K562 (cell line): Measurements from ENCODE around the gene SLC4A9. TPM values are rescaled to one million over a fixed set of nuclear protein-coding genes. Genes with fewer than 3 reads are reported as not detected.

Source experiments
- ATAC-seq: fragments of 200-7000 bp; cut with Tn5 transposase; 3 replicates; pipeline ENCODE4 v1.9.1; 2020; ENCODE audit warnings: moderate library complexity
- BruUV-seq: library from RNA; stranded (reverse); fragments of 400-500 nt; replicated peaks from 2 replicates; lab custom pipeline; 2021; lab: Mats Ljungman, UMichigan
- CTCF ChIA-PET: fragments of 300-600 bp; formaldehyde crosslinking; extraction: SDS; loops from one replicate; lab custom pipeline; 2021; ENCODE audit warnings: low intra/inter-chr PET ratio; lab: Yijun Ruan, JAX
- POLR2A ChIA-PET: fragments of 300-600, 350-650 bp; sonication (Branson Sonifier 250); formaldehyde crosslinking; extraction: SDS; loops from one replicate; lab custom pipeline; 2021; ENCODE audit warnings: antibody characterized with exemption, inconsistent platforms; lab: Yijun Ruan, JAX
- DNase-seq, 4 experiments: peaks; one replicate each; pipeline versions ENCODE4 v3.0.0 to v3.0.0-alpha.2; 2011 to 2018; ENCODE audit warnings: low spot score in 3 of 4, mixed read lengths in 3 of 4; ENCODE audit errors: extremely low read depth in 1 of 4
- FAIRE-seq: peaks from 2 replicates; lab custom pipeline; 2011; peaks lifted over from hg19 to GRCh38; lab: Jason Lieb, UNC
- H2AFZ ChIP-seq: 2 replicates; pipeline ENCODE4 v1.6.0; 2011; ENCODE audit warnings: low read depth, low read length, control low read depth, inconsistent platforms
- H3K27ac ChIP-seq: fragments of 200-600 bp; 3 replicates; pipeline ENCODE4 v1.8.0; 2011; ENCODE audit warnings: low read depth, mild to moderate bottlenecking, control low read depth, inconsistent platforms, low read length, moderate library complexity, mixed read lengths; ENCODE audit errors: extremely low read depth
- H3K27me3 ChIP-seq, 2 experiments: fragments of 300-600 bp in 1 of 2; 2 replicates in 1 of 2; 3 replicates in 1 of 2; pipeline versions ENCODE4 v1.6.0 to v1.8.0; 2011; ENCODE audit warnings: inconsistent platforms in 2 of 2, low read length in 2 of 2, mild to moderate bottlenecking in 1 of 2, mixed read lengths in 1 of 2, moderate library complexity in 1 of 2; ENCODE audit not compliant: control insufficient read depth in 2 of 2, insufficient read depth in 2 of 2
- H3K36me3 ChIP-seq: fragments of 300-600 bp; 3 replicates; pipeline ENCODE4 v1.8.0; 2011; ENCODE audit warnings: mild to moderate bottlenecking, low read length, inconsistent platforms; ENCODE audit not compliant: control insufficient read depth, insufficient read depth
- H3K4me1 ChIP-seq, 2 experiments: fragments of 200-600 bp in 1 of 2; replicated peaks in 1 of 2; 2 replicates in 1 of 2; 3 replicates in 1 of 2; pipeline versions ENCODE4 v1.5.1 to v1.8.0; 2011; ENCODE audit warnings: inconsistent platforms in 2 of 2, low read length in 2 of 2, mild to moderate bottlenecking in 1 of 2, mixed read lengths in 1 of 2, moderate library complexity in 1 of 2; ENCODE audit not compliant: control insufficient read depth in 2 of 2, insufficient read depth in 2 of 2
- H3K4me2 ChIP-seq: 2 replicates; pipeline ENCODE4 v1.6.1; 2011; ENCODE audit warnings: low read length, control low read depth, inconsistent platforms, mixed read lengths; ENCODE audit not compliant: insufficient read depth
- H3K4me3 ChIP-seq: fragments of 200-600 bp; sonication (generic), shearing (Covaris generic); 2 replicates; pipeline ENCODE4 v1.5.1; 2016; ENCODE audit warnings: control low read depth, inconsistent platforms
- H3K79me2 ChIP-seq: fragments of 200-600 bp; 3 replicates; pipeline ENCODE4 v1.8.0; 2011; ENCODE audit warnings: low read length, inconsistent platforms; ENCODE audit not compliant: control insufficient read depth, insufficient read depth
- H3K9ac ChIP-seq, 2 experiments: 2 replicates each; pipeline versions ENCODE4 v1.6.0 to v1.6.1; 2011; ENCODE audit warnings: low read depth in 2 of 2, low read length in 2 of 2, control low read depth in 1 of 2, inconsistent platforms in 1 of 2, mild to moderate bottlenecking in 1 of 2, mixed read lengths in 1 of 2; ENCODE audit not compliant: insufficient read depth in 1 of 2
- H3K9me1 ChIP-seq: one replicate; pipeline ENCODE4 v1.6.0; 2011; ENCODE audit warnings: inconsistent platforms, mild to moderate bottlenecking, low read length, moderate library complexity; ENCODE audit not compliant: control insufficient read depth, insufficient read depth
- H3K9me3 ChIP-seq: replicated peaks from 2 replicates; pipeline ENCODE4 v1.5.1; 2011; ENCODE audit warnings: low read depth, low read length, inconsistent platforms; ENCODE audit not compliant: control insufficient read depth, insufficient read depth
- H4K20me1 ChIP-seq: replicated peaks from 2 replicates; pipeline ENCODE4 v1.6.1; 2011; ENCODE audit warnings: low read length, inconsistent platforms, mixed read lengths; ENCODE audit not compliant: control insufficient read depth, insufficient read depth
- CHD4 ChIP-seq: fragments of 200-600 bp; sonication (generic); IDR thresholded peaks from 3 replicates; pipeline ENCODE4 v1.6.1; 2012; ENCODE audit warnings: low read depth, mild to moderate bottlenecking, mixed read lengths, low read length, inconsistent platforms; ENCODE audit not compliant: insufficient read depth, insufficient replicate concordance, poor library complexity, severe bottlenecking
- WGBS: fragments of 100-300 bp; shearing (Covaris generic); methylation state at CpG from one replicate; pipeline ENCODE4 v1.1.6; 2016; ENCODE audit warnings: low coverage, mixed read lengths; ENCODE audit not compliant: insufficient coverage; ENCODE audit errors: missing lambda C conversion rate; 5-methylcytosine and 5-hydroxymethylcytosine counted together
- in situ Hi-C: fragments of 300-500 bp; cut with MboI; formaldehyde crosslinking; loops from 4 replicates; pipeline ENCODE4 v1.15.0; 2018; ENCODE audit warnings: inconsistent platforms, mixed read lengths
- intact Hi-C: fragments of 100-400 bp; cut with micrococcal nuclease; formaldehyde crosslinking; loops from 2 replicates; pipeline ENCODE4 v1.14.2; 2022
- polyA plus RNA-seq, 8 experiments: library from polyadenylated mRNA; depleted of rRNA in 4 of 8; stranded (reverse) in 5 of 8; unstranded in 3 of 8; fragments of >200 nt; fragmentation: Nextera tagmentation in 2 of 8; fragmentation: Illumina TruSeq in 1 of 8; extraction: Ambion mirVana in 2 of 8; extraction: Trizol in 1 of 8; gene quantifications; 2 replicates each; pipeline versions ENCODE4 v1.2.1 to v1.2.3, GENCODE V29; 2011 to 2014; ENCODE audit warnings: inconsistent platforms in 1 of 8, missing spikeins in 1 of 8
- total RNA-seq, 7 experiments: library from RNA; depleted of rRNA in 6 of 7; stranded (reverse); fragments of >200 nt in 6 of 7; fragmentation: Illumina TruSeq in 2 of 7; extraction: Trizol in 2 of 7; gene quantifications; 2 replicates each; pipeline versions ENCODE4 v1.2.1 to v1.2.3, GENCODE V29; 2011 to 2021; ENCODE audit warnings: low replicate concordance in 1 of 7
- TF ChIP-seq, protein P1 (sequence below): fragments of 150-350 bp; conservative IDR thresholded peaks from 2 replicates; pipeline ENCODE4 v1.6.1; 2014; ENCODE audit warnings: low read length
- TF ChIP-seq, protein P2 (sequence below): fragments of 450-650 bp; IDR thresholded peaks from 2 replicates; pipeline ENCODE4 v1.6.1; 2017; ENCODE audit warnings: antibody characterized with exemption
- TF ChIP-seq, protein P3 (sequence below): fragments of 450-650 bp; IDR thresholded peaks from 2 replicates; pipeline ENCODE4 v1.7.1; 2018; ENCODE audit warnings: mild to moderate bottlenecking, low read depth; ENCODE audit not compliant: partially characterized antibody
- TF ChIP-seq, protein P4 (sequence below), 2 experiments: fragments of 150-350 bp in 1 of 2; IDR thresholded peaks; 2 replicates each; pipeline ENCODE4 v1.6.1; 2012 to 2016; ENCODE audit warnings: low read depth in 2 of 2, low read length in 2 of 2, mild to moderate bottlenecking in 1 of 2, moderate library complexity in 1 of 2

SLC4A9 gene
- total and polyA plus RNA-seq, 9 of the 15 experiments (the other 6 are each of a cell fraction or from before 2014, with no cell fraction given) = 0.05 to 0.13 TPM; not detected in 7

DNA sequence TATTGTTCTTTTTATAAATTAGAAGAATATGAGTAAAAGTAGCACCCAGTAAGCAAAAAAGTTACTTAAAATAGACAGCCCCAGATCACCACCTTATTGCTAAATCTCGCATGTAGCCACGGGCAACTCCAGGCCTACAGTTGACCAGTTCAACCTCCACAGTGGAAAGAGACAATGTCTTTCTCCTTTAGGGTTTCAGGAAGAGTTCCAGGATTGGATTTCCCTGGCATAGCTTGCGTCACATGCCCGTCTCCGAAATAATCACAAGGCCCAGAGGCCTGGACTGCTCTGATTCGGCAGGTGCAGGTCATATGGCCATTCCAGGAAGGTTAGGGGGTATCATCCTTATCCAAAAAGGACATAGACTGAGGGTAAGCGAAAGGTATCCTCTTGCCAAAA, 47.2 kb upstream of the SLC4A9 start:
- FAIRE-seq = no peak
- BruUV-seq = no TSS peak
- no peak overlapping the region for H3K4me3 ChIP-seq
- H3K9ac ChIP-seq = peak overlapping the region in 1 of 2 experiments; percentile 15; a peak in 1 of 4 replicates
- intact Hi-C loops = no loop called here
- no peak overlapping the region for H2AFZ ChIP-seq
- CTCF ChIA-PET = no interaction called here
- H4K20me1 ChIP-seq = no peaks in the 10 kb centered on the region
- peaks cover 0 to 26% of the 10 kb centered on the region in 2 experiments; a peak in 4 of 5 replicates for H3K4me1 ChIP-seq
- H3K4me2 ChIP-seq = no peak overlapping the region
- POLR2A ChIA-PET = interaction anchor here (1.3 to 2.4 kb wide), 2 partner anchors 21 to 34 kb away, joined by 4 to 8 read pairs; partner anchors contain the start of gene HBEGF
- H3K27ac ChIP-seq = no peak overlapping the region
- TF ChIP-seq, protein P1, sequence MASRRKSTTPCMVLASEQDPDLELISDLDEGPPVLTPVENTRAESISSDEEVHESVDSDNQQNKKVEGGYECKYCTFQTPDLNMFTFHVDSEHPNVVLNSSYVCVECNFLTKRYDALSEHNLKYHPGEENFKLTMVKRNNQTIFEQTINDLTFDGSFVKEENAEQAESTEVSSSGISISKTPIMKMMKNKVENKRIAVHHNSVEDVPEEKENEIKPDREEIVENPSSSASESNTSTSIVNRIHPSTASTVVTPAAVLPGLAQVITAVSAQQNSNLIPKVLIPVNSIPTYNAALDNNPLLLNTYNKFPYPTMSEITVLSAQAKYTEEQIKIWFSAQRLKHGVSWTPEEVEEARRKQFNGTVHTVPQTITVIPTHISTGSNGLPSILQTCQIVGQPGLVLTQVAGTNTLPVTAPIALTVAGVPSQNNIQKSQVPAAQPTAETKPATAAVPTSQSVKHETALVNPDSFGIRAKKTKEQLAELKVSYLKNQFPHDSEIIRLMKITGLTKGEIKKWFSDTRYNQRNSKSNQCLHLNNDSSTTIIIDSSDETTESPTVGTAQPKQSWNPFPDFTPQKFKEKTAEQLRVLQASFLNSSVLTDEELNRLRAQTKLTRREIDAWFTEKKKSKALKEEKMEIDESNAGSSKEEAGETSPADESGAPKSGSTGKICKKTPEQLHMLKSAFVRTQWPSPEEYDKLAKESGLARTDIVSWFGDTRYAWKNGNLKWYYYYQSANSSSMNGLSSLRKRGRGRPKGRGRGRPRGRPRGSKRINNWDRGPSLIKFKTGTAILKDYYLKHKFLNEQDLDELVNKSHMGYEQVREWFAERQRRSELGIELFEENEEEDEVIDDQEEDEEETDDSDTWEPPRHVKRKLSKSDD = no peak
- TF ChIP-seq, protein P2, sequence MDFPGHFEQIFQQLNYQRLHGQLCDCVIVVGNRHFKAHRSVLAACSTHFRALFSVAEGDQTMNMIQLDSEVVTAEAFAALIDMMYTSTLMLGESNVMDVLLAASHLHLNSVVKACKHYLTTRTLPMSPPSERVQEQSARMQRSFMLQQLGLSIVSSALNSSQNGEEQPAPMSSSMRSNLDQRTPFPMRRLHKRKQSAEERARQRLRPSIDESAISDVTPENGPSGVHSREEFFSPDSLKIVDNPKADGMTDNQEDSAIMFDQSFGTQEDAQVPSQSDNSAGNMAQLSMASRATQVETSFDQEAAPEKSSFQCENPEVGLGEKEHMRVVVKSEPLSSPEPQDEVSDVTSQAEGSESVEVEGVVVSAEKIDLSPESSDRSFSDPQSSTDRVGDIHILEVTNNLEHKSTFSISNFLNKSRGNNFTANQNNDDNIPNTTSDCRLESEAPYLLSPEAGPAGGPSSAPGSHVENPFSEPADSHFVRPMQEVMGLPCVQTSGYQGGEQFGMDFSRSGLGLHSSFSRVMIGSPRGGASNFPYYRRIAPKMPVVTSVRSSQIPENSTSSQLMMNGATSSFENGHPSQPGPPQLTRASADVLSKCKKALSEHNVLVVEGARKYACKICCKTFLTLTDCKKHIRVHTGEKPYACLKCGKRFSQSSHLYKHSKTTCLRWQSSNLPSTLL = no peak
- no peak for TF ChIP-seq CHD4
- TF ChIP-seq, protein P3, sequence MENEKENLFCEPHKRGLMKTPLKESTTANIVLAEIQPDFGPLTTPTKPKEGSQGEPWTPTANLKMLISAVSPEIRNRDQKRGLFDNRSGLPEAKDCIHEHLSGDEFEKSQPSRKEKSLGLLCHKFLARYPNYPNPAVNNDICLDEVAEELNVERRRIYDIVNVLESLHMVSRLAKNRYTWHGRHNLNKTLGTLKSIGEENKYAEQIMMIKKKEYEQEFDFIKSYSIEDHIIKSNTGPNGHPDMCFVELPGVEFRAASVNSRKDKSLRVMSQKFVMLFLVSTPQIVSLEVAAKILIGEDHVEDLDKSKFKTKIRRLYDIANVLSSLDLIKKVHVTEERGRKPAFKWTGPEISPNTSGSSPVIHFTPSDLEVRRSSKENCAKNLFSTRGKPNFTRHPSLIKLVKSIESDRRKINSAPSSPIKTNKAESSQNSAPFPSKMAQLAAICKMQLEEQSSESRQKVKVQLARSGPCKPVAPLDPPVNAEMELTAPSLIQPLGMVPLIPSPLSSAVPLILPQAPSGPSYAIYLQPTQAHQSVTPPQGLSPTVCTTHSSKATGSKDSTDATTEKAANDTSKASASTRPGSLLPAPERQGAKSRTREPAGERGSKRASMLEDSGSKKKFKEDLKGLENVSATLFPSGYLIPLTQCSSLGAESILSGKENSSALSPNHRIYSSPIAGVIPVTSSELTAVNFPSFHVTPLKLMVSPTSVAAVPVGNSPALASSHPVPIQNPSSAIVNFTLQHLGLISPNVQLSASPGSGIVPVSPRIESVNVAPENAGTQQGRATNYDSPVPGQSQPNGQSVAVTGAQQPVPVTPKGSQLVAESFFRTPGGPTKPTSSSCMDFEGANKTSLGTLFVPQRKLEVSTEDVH = no peak
- TF ChIP-seq, protein P4, sequence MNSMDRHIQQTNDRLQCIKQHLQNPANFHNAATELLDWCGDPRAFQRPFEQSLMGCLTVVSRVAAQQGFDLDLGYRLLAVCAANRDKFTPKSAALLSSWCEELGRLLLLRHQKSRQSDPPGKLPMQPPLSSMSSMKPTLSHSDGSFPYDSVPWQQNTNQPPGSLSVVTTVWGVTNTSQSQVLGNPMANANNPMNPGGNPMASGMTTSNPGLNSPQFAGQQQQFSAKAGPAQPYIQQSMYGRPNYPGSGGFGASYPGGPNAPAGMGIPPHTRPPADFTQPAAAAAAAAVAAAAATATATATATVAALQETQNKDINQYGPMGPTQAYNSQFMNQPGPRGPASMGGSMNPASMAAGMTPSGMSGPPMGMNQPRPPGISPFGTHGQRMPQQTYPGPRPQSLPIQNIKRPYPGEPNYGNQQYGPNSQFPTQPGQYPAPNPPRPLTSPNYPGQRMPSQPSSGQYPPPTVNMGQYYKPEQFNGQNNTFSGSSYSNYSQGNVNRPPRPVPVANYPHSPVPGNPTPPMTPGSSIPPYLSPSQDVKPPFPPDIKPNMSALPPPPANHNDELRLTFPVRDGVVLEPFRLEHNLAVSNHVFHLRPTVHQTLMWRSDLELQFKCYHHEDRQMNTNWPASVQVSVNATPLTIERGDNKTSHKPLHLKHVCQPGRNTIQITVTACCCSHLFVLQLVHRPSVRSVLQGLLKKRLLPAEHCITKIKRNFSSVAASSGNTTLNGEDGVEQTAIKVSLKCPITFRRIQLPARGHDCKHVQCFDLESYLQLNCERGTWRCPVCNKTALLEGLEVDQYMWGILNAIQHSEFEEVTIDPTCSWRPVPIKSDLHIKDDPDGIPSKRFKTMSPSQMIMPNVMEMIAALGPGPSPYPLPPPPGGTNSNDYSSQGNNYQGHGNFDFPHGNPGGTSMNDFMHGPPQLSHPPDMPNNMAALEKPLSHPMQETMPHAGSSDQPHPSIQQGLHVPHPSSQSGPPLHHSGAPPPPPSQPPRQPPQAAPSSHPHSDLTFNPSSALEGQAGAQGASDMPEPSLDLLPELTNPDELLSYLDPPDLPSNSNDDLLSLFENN (IDR thresholded peaks at IDR 0.05; ENCODE audit: low read depth in 2 of 2, low read length in 2 of 2) = no peak
- no peaks in the 10 kb centered on the region for H3K79me2 ChIP-seq
- H3K9me1 ChIP-seq = no peaks in the 10 kb centered on the region
- DNase-seq = no peak
- no peaks in the 10 kb centered on the region for H3K9me3 ChIP-seq
- no peaks in the 10 kb centered on the region for H3K27me3 ChIP-seq
- no peak for ATAC-seq
- in situ Hi-C loops = no loop called here
- 79% methylated on average over 7 of the region's 7 CpGs for WGBS
- no peaks in the 10 kb centered on the region for H3K36me3 ChIP-seq
